ENCODE measurements around the gene USP9X. TPM values are rescaled to one million over a fixed set of nuclear protein-coding genes. Genes with fewer than 3 reads are reported as not detected.
A peak's percentile ranks its signal among the peaks of the same experiment; 100 is the strongest.

USP9X gene
- total and polyA plus RNA-seq, 2 of the 8 experiments (the other 6 are each of a cell fraction or from before 2014, with no cell fraction given), result 79.2 to 300 TPM

DNA sequence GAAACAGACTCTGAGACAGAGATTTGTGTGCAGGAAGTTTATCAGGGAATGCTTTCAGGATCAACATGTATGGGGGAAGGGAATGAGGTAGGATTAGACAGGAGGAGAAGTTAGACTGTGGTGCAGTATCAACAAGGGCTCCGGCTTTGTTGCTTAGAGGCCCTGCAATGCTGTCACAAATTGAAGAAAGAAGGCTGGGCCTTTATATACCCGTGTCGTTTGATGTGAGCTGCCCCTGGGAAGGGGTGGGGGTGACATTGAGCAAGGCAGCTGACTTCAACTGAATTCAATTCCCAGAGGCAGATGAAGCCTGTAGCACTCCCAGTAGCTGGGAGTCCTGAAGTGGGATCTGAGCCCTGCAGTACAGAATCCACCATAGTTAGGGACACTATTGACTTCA lies 29.5 kb upstream of the USP9X start:
- ChIA-PET POLR2A (ENCODE audit: partially characterized antibody) (no interaction called here), CTCF (ENCODE audit: partially characterized antibody) (interaction anchor here (0.6 kb wide), 2 partner anchors 13 to 131 kb away, joined by 3 read pairs; no protein-coding TSS in a partner anchor)
- no peak overlapping the region for H3K18ac ChIP-seq (ENCODE audit: extremely low read depth, low read length)
- H2BK15ac ChIP-seq (ENCODE audit: low read length), result no peak overlapping the region
- H4K20me1 ChIP-seq (replicated peaks in 1 of 2; ENCODE audit: control insufficient read depth in 1 of 2, insufficient read depth in 2 of 2, low read length in 2 of 2), result no peaks in the 10 kb centered on the region
- no peak overlapping the region for H4K8ac ChIP-seq (ENCODE audit: extremely low read depth, insufficient read depth, low read length)
- H2AFZ ChIP-seq (ENCODE audit: low read length), result peak overlapping the region; percentile 53; the same call in 1 of the 2 replicates
- H3K56ac ChIP-seq (replicated peaks; ENCODE audit: insufficient read length, low read depth, low read length), result no peak overlapping the region
- no peak overlapping the region for H2BK20ac ChIP-seq (ENCODE audit: low read length)
- no peak overlapping the region for H2BK120ac ChIP-seq (replicated peaks; ENCODE audit: low read depth, low read length)
- no peak overlapping the region for H4K91ac ChIP-seq (replicated peaks; ENCODE audit: insufficient read length, low read length)
- no peak overlapping the region for H3K14ac ChIP-seq (ENCODE audit: insufficient read length)
- FAIRE-seq, result no peak
- no peak overlapping the region for H4K5ac ChIP-seq (ENCODE audit: insufficient read length, low read depth, low read length)
- H3K36me3 ChIP-seq (ENCODE audit: control insufficient read depth in 2 of 4, insufficient read depth in 4 of 4, low read length in 3 of 4), result no peaks in the 10 kb centered on the region
- no peak overlapping the region for H3K9ac ChIP-seq (replicated peaks in 1 of 4; ENCODE audit: extremely low read depth in 1 of 4, low read depth in 3 of 4, low read length in 3 of 4)
- H3K4me2 ChIP-seq (ENCODE audit: insufficient read depth in 1 of 2, low read depth in 2 of 2, low read length in 2 of 2), result no peak overlapping the region
- H3K4me3 ChIP-seq (ENCODE audit: extremely low read depth in 1 of 4, insufficient read depth in 2 of 4, low read depth in 3 of 4, low read length in 4 of 4), result no peak overlapping the region
- H2AK5ac ChIP-seq (ENCODE audit: low read depth, low read length), result no peak overlapping the region
- no peaks in the 10 kb centered on the region for H3K27me3 ChIP-seq (replicated peaks in 1 of 4; ENCODE audit: control insufficient read depth in 3 of 4, extremely low read depth in 1 of 4, insufficient read depth in 3 of 4, low read length in 3 of 4)
- TF ChIP-seq, protein P1, sequence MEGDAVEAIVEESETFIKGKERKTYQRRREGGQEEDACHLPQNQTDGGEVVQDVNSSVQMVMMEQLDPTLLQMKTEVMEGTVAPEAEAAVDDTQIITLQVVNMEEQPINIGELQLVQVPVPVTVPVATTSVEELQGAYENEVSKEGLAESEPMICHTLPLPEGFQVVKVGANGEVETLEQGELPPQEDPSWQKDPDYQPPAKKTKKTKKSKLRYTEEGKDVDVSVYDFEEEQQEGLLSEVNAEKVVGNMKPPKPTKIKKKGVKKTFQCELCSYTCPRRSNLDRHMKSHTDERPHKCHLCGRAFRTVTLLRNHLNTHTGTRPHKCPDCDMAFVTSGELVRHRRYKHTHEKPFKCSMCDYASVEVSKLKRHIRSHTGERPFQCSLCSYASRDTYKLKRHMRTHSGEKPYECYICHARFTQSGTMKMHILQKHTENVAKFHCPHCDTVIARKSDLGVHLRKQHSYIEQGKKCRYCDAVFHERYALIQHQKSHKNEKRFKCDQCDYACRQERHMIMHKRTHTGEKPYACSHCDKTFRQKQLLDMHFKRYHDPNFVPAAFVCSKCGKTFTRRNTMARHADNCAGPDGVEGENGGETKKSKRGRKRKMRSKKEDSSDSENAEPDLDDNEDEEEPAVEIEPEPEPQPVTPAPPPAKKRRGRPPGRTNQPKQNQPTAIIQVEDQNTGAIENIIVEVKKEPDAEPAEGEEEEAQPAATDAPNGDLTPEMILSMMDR (IDR thresholded peaks at IDR 0.05; ENCODE audit: control extremely low read depth in 1 of 3, insufficient read depth in 1 of 3, low read depth in 1 of 3, low read length in 3 of 3), result no peak
- no peak for TF ChIP-seq EGR1 (IDR thresholded peaks at IDR 0.05; ENCODE audit: borderline replicate concordance, low read depth, low read length)
- TF ChIP-seq KDM1A (IDR thresholded peaks at IDR 0.05; ENCODE audit: borderline replicate concordance, low read length), result no peak
- no peak for TF ChIP-seq CHD2 (IDR thresholded peaks at IDR 0.05; ENCODE audit: low read length)
- no peak for TF ChIP-seq RBBP5 (IDR thresholded peaks at IDR 0.05; ENCODE audit: borderline replicate concordance, low read depth, low read length)
- no peak for TF ChIP-seq CREB1 (IDR thresholded peaks at IDR 0.05)
- TF ChIP-seq TEAD4 (IDR thresholded peaks at IDR 0.05; ENCODE audit: low read depth, low read length), result no peak
- H3K23me2 ChIP-seq (ENCODE audit: low read depth, low read length), result no peaks in the 10 kb centered on the region
- no peaks in the 10 kb centered on the region for H3K9me3 ChIP-seq (ENCODE audit: insufficient read depth in 2 of 2, low read depth in 1 of 2, low read length in 1 of 2)
- H3K23ac ChIP-seq (ENCODE audit: insufficient read length), result no peak overlapping the region
- no peaks in the 10 kb centered on the region for H3K79me1 ChIP-seq (ENCODE audit: low read depth, low read length)
- WGBS, 2 experiments (ENCODE audit: extremely low coverage in 1 of 2, insufficient coverage in 1 of 2, insufficient read length in 1 of 2, insufficient replicate concordance in 2 of 2, low coverage in 1 of 2, low lambda C conversion rate in 2 of 2, missing lambda C conversion rate in 1 of 2), result 69% methylated on average over 3 of the region's 3 CpGs; no CpG with 5 or more reads in 1 of the 2 experiments
- DNase-seq (ENCODE audit: low read depth in 1 of 2, low spot score in 2 of 2), result no peak
- H3K79me2 ChIP-seq (ENCODE audit: control insufficient read depth in 1 of 2, insufficient read depth in 2 of 2, low read length in 2 of 2), result no peaks in the 10 kb centered on the region
- H3K4me1 ChIP-seq (replicated peaks in 1 of 4; ENCODE audit: control insufficient read depth in 3 of 4, insufficient read depth in 4 of 4, low read length in 3 of 4), result no peaks in the 10 kb centered on the region
- H3K4ac ChIP-seq (replicated peaks; ENCODE audit: insufficient read length, low read depth, low read length), result no peak overlapping the region
- no peak overlapping the region for H2BK5ac ChIP-seq (ENCODE audit: low read depth, low read length)
- H2BK12ac ChIP-seq (ENCODE audit: low read depth, low read length), result no peak overlapping the region
- H3K27ac ChIP-seq (ENCODE audit: low read depth, low read length), result no peak overlapping the region

All from H1 (cell line).